UCSD-AML1 (cell line): ENCODE results near the gene SNRNP70.
A peak's percentile ranks its signal among the peaks of the same experiment; 100 is the strongest.

ENCODE experiments used
- DNase-seq: peaks from one replicate; lab custom pipeline; 2025; ENCODE audit not compliant: unreplicated experiment; lab: John Stamatoyannopoulos, UW

Gene SNRNP70

DNA sequence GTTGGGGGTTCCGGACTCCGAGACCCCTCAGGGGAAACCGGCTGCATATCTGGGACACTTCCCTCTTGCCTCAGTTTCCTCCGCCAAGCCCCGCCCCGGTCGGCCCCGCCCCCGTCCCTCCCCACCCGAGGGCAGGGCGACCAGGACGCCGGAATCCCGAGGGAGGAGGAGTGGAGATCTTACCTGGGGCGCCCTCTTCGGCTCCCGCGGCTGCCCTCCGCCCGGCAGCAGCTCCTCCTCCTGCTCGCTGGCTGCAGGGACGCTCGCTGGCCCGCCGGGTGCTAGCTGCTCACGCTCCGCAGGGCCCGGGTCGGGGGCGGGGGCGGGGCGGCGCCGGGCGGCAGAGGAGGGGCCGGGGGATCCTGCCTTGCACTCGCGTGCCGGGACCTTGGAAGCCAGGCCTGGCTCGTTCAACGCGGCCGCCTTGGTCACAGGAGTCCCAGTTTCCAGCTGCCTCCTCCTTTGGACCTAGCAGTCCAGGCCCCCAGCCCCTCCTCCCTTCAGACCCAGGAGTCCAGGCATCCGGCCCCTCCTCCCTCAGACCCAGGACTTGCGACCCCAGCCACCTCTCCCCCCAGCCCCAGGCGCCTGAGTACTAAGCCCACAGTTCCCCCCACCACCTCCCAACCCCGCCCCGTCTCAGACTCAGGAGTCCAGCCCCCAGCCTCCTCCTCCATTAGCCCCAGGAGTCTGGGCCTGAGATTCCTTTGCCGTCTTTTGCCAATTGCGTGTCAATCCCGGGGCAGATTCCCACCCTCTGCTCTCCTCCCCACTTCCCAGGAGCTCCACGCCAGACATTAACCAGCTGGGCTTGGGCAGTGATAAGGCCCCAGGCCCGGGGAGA is 20.3 kb upstream of the SNRNP70 start, which contains the start of gene NTF4:
Gene NTF4 (minus strand): TSS at position 51 of the 844 bp plus-strand sequence. CDS start 2,821 bp downstream, outside the sequence.
- DNase-seq: no peak

- no peak for DNase-seq
Measured at GRCh38 chr19:49065905-49066512, 19.2 kb upstream of the SNRNP70 start.

DNA sequence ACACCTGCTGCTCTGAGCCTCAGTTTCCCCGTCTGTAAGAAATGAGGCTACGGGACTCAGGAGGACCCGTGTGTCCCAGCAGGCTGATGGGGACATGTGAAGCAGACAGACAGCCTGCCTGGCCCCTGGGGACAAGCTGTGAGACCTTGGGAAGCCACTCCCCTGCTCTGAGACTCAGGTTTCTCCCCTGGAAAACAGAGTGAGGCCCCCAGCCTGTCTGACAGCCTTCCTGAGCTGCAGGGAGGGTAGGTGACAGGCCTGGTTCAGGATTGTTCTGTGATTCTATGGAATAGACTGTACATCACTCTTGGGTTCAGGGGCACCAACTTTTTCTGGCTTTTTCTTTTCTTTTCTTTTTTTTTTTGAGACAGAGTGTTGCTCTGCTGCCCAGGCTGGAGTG is 17.7 kb upstream of the SNRNP70 start:
- no peak for DNase-seq

DNA sequence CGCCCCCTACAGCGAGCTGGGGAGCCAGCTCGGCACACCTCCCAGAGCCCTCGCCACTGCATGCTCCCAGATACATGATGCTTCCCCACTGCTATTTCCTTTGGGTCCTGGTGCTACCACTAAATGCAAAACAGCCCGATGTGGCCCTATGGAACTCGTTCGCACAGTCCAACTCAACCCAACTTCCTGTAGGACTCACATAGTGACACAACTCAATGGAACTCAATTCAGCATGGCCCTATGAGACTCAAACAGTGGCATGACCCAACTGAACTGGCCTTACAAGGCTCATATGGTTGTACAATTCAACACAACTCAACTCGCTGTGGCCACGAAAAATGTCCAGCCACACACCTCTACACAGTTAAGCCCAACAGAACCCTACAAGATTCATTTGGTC is 16.2 kb upstream of the SNRNP70 start:
- no peak for DNase-seq

DNA sequence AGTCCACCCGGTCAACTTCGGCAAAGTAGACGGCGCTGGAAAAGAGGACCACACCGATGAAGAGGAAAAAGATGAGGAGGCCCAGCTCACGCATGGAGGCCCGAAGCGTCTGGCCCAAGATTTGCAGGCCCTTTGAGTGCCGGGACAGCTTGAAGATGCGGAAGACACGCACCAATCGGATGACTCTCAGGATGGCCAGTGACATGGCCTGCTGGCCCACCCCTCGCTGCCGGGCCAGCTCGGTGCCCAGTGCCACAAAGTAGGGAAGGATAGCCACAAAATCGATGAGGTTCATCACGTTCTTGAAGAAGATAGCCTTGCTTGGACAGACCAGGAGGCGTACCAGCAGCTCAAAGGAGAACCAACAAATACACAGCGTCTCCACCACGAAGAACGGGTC is 14.8 kb upstream of the SNRNP70 start:
- DNase-seq: no peak

DNA sequence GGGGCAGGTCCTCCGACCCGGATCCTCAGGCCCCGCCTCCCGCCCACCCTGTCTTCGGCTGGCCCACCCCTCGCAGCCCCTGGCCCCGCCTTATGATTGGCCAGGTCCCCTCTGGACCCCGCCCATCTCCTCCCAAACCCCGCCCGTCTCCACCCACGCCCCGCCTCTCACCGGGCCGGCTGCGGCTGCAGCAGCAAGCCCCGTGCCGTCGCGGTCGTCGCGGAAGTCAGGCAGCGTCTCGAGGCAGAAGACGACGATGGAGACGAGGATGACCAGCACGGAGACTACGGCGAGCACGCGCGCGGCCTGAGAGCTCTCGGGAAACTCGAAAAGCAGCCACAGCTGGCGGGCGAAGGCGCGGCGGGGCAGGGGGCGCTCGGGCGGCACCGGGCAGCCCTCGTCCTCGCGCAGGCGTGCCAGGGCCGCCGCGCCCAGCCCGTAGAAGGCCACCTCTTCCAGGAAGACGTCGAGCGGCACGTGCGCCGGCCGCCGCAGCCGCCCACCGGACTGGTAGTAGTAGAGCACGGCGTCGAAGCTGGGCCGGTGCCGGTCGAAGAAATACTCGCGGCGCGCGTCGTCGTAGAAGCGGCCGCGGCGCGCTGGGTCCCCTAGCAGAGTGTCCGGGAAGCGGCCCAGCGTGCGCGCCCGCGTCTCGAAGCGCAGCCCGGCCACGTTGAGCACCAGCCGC is 13.2 kb upstream of the SNRNP70 start:
- DNase-seq: no peak

GRCh38 chr19:49073514-49074378 is 11.5 kb upstream of the SNRNP70 start:
- peak; percentile 53 for DNase-seq

GRCh38 chr19:49074869-49075268 is 10.4 kb upstream of the SNRNP70 start:
- DNase-seq: peak; percentile 43

- DNase-seq: no peak
Measured at GRCh38 chr19:49080392-49080791, 4.9 kb upstream of the SNRNP70 start.

GRCh38 chr19:49081273-49081672 is 4.0 kb upstream of the SNRNP70 start:
- no peak for DNase-seq

DNA sequence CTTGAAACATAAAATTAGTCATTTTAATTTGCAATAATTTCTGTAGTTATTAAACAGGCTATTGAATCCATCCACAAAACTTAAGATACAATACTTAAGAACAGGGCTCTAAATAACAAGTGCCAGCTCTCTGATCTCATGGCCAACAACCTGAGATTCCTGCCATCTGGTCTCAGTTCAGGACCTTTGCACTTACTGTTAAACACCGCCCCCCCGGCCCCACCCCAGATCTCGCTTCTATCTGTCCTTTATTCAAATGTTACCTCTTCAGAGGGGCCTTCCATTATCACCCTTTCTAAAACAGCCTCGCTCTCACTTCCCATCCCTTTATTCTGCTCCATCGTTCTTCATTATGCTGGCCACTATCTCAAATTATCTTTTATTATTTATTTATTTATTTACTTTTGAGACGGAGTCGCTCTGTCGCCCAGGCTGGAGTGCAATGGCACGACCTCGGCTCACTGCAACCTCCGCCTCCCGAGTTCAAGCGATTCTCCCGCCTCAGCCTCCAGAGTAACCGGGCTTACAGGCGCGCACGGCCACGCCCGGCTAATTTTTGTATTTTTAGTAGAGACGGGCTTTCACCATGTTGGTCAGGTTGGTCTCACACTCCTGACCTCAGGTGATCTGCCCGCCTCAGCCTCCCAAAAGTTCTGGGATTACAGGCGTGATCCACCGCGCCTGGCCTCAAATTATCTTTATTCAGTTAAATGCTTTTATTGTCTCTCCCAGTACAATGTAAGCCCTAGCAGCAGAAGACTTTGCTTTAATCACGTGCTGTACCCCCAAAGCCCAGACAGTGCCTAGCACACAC is 838 bp upstream of the SNRNP70 start:
- DNase-seq: no peak

DNA sequence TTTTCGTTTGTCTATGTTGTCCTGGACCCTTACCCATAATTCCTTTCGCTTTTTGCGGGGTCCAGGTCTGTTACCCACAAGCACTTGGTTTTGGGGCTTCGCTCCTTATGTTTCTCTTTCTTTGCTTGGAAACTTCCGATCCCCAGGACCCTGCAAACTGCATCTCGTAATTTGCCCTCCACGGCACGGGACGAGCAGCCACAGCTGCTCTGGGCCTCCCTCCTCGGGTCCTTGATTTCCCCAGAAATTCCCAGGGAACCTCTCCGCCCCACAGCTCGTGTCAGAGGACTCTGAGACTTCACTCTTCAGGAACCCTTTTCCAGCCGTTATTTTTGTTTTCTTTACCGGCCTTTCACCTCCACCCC is 599 bp downstream of the SNRNP70 start:
- DNase-seq: no peak

- DNase-seq: no peak
Measured at GRCh38 chr19:49086296-49086695, 1.0 kb downstream of the SNRNP70 start.

- DNase-seq: no peak
Measured at GRCh38 chr19:49091391-49092038, 6.3 kb downstream of the SNRNP70 start.

- no peak for DNase-seq
Measured at GRCh38 chr19:49092686-49093085, 7.4 kb downstream of the SNRNP70 start.

- no peak for DNase-seq
Measured at GRCh38 chr19:49094505-49095482, 9.5 kb downstream of the SNRNP70 start.

- peak; percentile 71 for DNase-seq
Measured at GRCh38 chr19:49097453-49098288, 12.4 kb downstream of the SNRNP70 start.

DNA sequence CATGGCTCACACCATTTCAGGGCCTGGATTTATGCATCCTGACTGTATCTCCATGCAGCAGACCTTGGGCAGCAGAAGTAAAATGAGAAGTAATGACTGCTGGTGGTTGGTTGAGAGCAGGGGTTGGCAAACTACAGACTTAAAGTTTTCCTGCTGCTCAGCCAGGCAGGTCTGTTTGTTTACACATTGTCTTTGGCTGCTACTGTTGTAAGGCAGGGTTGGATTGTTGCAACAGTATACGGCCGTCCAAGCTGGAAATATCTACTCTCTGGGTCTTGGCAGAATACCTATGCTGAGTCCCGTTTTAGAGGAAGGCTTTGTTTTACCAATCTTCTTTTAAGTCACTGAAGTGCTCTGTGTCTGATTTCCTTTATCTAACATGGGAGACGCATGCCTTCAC is 13.5 kb downstream of the SNRNP70 start:
- DNase-seq: no peak
